ENCODE data around the gene NELL1.

NELL1 gene

DNA sequence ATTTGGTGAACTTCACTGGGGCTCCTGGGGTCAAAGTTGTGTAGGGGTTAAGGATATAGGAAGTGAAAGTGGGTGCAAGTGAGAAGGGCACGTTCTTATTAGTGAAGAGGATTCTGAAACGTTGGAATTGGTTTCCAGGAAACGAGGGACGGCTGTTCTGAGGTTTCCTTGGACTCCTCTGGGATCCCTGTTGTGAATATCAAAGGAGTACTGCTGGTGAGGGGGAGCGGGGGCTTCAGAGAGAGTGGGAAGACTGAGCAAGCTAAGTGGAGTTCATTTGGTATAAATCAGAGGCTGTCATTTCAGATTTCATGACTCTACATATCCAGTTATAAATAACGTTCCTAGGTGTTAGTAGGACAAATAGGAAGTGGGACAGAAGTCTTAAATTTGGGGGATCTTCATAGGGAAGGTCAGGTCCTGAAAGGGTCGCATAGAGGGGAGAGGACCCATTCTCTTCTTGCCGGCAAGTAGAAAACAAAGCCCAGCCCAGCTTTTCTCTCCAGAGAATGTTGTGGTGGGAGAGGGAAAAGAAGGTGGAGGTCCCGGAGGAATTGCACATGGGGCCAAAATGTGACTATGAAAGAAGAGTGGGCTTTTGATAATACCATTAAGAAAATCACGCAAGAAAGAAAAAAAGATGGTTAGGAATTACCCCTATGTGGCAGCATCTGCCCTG is 1.1 kb upstream of the NELL1 start:
- no peak for DNase-seq (ENCODE audit: low read depth in 1 of 2, low spot score in 1 of 2)

DNA sequence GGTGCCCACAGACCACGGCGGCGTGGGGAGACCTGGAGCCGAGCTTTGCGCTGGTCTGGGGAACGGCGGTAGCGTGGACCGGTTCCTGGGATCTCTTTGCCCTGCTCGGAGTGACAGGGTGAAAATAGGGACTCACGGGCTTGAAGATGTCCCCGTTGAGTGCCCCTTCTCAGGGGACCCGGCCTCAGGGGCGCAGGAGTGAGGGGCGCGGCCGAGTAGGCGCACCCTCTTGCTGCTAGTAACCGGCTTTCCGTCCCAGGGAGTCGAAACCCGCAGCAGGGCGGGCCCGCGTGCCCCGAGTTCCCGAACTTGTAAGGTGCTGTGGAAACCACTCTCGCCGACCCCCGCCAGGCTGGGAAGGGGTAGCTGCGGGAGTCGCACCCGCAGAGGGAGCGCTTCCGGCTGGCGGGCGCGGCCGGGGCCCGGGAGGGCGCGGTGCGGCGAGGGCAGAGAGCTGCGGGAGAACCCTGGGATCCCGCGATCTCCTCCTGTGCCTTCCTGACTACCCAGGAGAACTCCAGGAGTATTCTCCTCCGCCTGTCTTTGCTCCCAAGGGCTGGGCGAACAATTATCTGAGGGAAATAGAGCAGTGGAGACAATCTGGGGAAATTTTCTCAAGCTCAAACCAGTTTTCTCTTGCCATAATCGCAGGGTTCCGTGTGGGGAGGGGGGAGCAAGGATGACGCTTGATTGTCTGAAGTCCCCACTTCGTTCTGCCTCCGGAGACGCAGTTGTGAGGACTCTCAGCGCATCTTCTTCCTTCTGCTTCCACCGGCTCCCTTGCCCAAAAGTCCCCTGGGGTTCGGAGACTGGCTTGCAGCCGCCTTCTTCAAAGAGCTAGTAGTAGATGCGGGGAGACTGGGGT is 666 bp downstream of the NELL1 start:
- DNase-seq (ENCODE audit: low read depth in 1 of 2, low spot score in 1 of 2): no peak

DNA sequence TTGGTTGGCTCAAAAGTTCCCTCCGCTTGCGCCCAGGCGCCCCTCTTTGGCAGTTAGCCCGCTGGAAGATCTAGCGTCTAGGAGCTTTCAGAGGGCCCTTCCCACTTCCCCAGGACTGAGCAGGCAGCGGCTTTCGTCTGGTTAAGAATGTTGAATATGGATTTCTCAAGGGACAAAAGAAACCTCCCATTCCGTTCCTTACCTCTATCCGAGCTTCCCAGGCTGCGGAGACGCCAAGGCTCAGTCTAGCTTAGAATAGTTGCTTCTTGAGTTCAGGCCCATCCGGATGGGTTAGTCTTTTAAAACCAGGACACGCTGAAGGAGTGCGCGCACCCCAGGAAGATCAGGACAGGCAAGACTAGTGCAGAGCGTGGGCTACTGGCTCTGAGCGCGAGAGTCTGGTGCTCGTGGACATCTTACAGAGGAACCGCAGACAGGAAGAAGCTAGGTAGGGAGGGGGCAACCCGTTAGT is 1.6 kb downstream of the NELL1 start:
- no peak for DNase-seq (ENCODE audit: low read depth in 1 of 2, low spot score in 1 of 2)

GRCh38 chr11:20671856-20672546 is 2.6 kb downstream of the NELL1 start:
- no peak for DNase-seq (ENCODE audit: low read depth in 1 of 2, low spot score in 1 of 2)

- no peak for DNase-seq (ENCODE audit: low read depth in 1 of 2, low spot score in 1 of 2)
These were observed 3.2 kb downstream of the NELL1 start for GRCh38 chr11:20672575-20672974.

DNA sequence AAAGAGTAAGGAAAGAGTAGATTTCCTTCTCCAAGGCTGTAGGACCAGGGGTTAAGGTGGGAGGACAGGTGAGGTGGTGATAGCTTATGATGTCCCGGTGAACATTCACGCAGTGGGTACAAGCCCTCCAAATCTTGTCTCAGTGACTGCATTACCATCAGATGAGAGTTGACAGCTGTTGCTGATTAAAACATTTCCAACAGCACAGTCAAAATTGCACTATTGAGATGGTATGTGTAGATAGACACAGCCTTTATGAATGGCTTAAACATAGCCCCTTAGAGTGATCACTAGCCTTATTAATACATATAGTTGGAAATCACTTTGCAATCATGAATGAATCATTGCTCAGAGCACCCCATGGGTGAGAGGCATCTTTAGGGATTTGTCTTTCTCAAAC is 7.3 kb downstream of the NELL1 start:
- no peak for DNase-seq (ENCODE audit: low read depth in 1 of 2, low spot score in 1 of 2)

DNA sequence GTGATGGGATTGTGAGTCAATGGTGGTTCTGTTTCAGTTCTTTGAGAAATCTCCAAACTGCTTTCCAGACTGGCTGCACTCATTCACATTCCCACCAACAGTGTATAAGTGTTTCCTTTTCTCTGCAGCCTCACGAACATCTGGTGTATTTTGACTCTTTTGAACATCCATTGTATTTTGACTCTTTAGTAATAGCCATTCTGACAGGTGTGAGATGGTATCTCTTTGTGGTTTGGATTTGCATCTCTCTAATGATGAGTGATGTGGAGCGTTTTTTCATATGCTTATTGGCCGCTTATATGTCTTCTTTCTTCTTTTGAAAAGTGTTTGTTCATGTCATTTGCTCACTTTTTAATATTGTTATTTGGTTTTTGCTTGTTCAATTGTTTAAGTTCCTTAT is 19.4 kb downstream of the NELL1 start:
- DNase-seq (ENCODE audit: low read depth in 1 of 2, low spot score in 1 of 2): no peak

GRCh38 chr11:20707876-20708275 is 38.5 kb downstream of the NELL1 start:
- no peak for DNase-seq (ENCODE audit: low read depth in 1 of 2, low spot score in 1 of 2)

DNA sequence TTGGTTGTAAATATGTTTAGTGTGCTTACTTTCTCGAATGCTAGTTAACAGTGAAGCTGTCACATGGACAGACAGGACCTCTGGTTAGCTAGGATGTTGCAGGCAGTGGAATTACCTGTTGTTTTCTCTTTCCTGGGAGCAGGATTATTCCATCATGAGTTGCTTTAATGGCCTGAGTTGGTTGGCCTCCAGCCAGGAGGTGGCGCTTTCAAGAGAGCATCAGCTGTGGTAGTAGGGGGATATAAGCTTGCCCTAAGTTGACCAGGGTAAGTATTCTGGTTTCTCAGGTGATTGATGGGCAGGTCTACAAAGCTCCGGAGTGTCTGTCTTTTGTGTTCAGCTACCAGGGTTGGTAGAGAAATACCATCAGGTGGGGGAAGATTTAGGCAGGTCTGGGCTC is 43.5 kb downstream of the NELL1 start:
- DNase-seq (ENCODE audit: low read depth in 1 of 2, low spot score in 1 of 2): no peak

- no peak for DNase-seq (ENCODE audit: low read depth in 1 of 2, low spot score in 1 of 2)
These were observed 46.1 kb downstream of the NELL1 start for GRCh38 chr11:20715464-20715863.

GRCh38 chr11:20715931-20716330 is 46.5 kb downstream of the NELL1 start:
- no peak for DNase-seq (ENCODE audit: low read depth in 1 of 2, low spot score in 1 of 2)

DNA sequence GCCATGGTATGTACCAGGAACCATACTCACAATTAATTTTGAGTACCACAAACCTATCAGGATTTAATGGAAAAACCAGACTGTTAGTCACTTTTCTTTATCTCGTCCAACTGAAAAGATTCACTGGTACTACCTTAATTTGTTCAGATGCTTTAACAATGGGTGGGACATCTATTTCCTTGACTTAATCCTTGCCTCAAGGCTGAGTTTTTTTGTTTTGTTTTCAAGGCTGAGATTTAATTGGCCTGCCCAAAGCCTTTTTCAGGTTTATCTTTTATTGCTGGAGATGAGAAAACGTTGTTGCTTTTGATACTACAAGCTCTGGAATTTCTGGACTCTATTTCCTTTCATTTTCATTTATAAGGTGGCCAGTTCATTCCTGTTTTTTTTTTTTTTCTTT is 50.4 kb downstream of the NELL1 start:
- DNase-seq (ENCODE audit: low read depth in 1 of 2, low spot score in 1 of 2): no peak

DNA sequence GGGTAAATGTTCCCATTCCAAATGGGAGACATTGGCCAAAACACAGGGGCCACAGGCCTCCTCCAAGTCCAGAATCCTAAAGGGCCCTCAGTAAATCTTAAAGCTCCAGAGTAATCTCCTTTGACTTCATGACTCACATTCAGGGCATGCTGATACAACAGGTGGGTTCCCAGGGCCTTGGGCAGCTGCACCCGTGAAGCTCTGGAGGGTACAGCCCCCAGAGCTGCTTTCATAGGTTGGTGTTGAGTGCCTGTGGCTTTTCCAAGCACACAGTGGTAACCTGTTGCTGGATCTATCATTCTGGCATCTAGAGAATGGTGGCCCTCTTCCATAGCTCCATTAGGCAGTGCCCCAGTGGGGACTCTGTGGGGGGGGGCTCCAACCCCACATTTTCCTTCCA is 54.0 kb downstream of the NELL1 start:
- no peak for DNase-seq (ENCODE audit: low read depth in 1 of 2, low spot score in 1 of 2)

- DNase-seq (ENCODE audit: low read depth in 1 of 2, low spot score in 1 of 2): no peak
These were observed 60.3 kb downstream of the NELL1 start for GRCh38 chr11:20729597-20730105.

DNA sequence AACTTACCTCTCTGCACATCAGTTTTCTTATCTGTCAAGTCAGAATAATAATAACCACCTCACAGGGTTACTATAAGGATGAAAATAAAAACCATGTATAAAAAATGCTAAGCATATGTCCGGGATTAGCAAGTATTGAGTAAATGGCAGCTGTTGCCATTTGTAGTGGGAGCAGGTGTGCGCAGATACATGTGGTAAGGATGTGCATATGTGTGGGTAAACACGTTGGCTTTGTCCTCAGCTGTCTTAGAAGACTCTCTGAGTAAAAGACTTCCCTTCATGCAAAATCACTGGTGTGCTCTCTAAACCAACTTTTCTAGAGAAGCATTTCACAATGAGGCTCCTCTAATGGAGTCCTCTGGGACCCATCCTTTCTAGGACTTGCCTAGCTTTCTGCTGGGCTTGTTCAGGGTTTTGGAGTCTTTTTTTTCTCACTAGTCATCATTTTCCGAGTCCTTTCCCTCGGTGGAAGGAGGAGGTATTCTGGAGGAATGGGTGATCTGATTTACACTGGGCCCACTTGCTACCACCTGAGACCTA is 62.4 kb downstream of the NELL1 start:
- no peak for DNase-seq (ENCODE audit: low read depth in 1 of 2, low spot score in 1 of 2)

GRCh38 chr11:20739107-20739506 is 69.7 kb downstream of the NELL1 start:
- DNase-seq (ENCODE audit: low read depth in 1 of 2, low spot score in 1 of 2): no peak

GRCh38 chr11:20739577-20739976 is 70.2 kb downstream of the NELL1 start:
- DNase-seq (ENCODE audit: low read depth in 1 of 2, low spot score in 1 of 2): no peak

GRCh38 chr11:20754933-20755332 is 85.5 kb downstream of the NELL1 start:
- DNase-seq (ENCODE audit: low read depth in 1 of 2, low spot score in 1 of 2): no peak

GRCh38 chr11:20759541-20759940 is 90.2 kb downstream of the NELL1 start:
- DNase-seq (ENCODE audit: low read depth in 1 of 2, low spot score in 1 of 2): no peak

DNA sequence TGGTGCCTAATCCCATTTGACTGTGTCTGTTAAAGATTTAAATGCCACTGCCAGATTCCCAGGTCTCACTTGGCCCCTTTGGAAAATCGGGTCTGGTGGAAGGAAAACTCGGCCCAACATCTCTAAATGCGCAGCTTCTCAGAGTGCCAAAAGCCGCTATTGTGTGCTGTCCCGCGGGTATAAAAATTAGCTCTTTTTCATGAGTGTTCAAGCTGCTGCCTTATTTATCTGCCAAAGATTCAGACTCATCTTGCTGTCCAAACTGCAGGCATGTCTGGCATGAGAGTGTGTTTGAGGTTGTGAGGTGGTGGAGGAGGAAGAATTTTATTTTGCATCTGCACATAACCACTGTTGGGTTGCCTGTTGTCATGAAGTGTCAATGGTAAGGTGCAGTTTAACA is 91.4 kb downstream of the NELL1 start:
- no peak for DNase-seq (ENCODE audit: low read depth in 1 of 2, low spot score in 1 of 2)

GRCh38 chr11:20762116-20762844 is 92.9 kb downstream of the NELL1 start:
- DNase-seq (ENCODE audit: low read depth in 1 of 2, low spot score in 1 of 2): no peak

Measured in stimulated activated CD4-positive, alpha-beta T cell treated with anti-CD3 and anti-CD28 coated beads, Interleukin-15, amount 100 ng/mL, for 1 hour (primary cell).